HG03066 (cell line): Measurements from ENCODE around the gene LGMN.
A peak's percentile ranks its signal among the peaks of the same experiment; 100 is the strongest.

Experiments
- ATAC-seq: cut with Tn5 transposase; IDR thresholded peaks from one replicate; pipeline ENCODE4 v1.9.1; 2021; ENCODE audit warnings: low read depth; ENCODE audit not compliant: unreplicated experiment

Gene LGMN

GRCh38 chr14:92702441-92702918 lies 45.9 kb downstream of the LGMN start:
- ATAC-seq, result no peak

GRCh38 chr14:92701826-92702225 lies 46.6 kb downstream of the LGMN start:
- ATAC-seq, result no peak

- ATAC-seq, result no peak
Measured at GRCh38 chr14:92698393-92698792, 50.0 kb downstream of the LGMN start.

GRCh38 chr14:92696366-92696765 lies 52.1 kb downstream of the LGMN start:
- ATAC-seq, result no peak

GRCh38 chr14:92695562-92695961 lies 52.9 kb downstream of the LGMN start:
- no peak for ATAC-seq

GRCh38 chr14:92694807-92695206 lies 53.6 kb downstream of the LGMN start:
- ATAC-seq, result no peak

- no peak for ATAC-seq
Measured at GRCh38 chr14:92693998-92694795, 54.2 kb downstream of the LGMN start.

GRCh38 chr14:92692822-92693226 lies 55.6 kb downstream of the LGMN start:
- ATAC-seq, result no peak

- no peak for ATAC-seq
Measured at GRCh38 chr14:92690171-92691011, 58.0 kb downstream of the LGMN start.

GRCh38 chr14:92688434-92689375 lies 59.7 kb downstream of the LGMN start:
- no peak for ATAC-seq

- no peak for ATAC-seq
Measured at GRCh38 chr14:92687681-92688433, 60.6 kb downstream of the LGMN start.

GRCh38 chr14:92686900-92687427 lies 61.5 kb downstream of the LGMN start:
- peak; percentile 46 for ATAC-seq

GRCh38 chr14:92686411-92686899 lies 62.0 kb downstream of the LGMN start:
- no peak for ATAC-seq

GRCh38 chr14:92685784-92686355 lies 62.6 kb downstream of the LGMN start:
- ATAC-seq, result no peak

- ATAC-seq, result no peak
Measured at GRCh38 chr14:92684801-92685560, 63.4 kb downstream of the LGMN start.

GRCh38 chr14:92683041-92683440 lies 65.4 kb downstream of the LGMN start:
- ATAC-seq, result no peak

GRCh38 chr14:92680781-92681650 lies 67.4 kb downstream of the LGMN start:
- no peak for ATAC-seq
